DND-41 (cell line): ENCODE data around the gene AKAP1.

Experiments
- CTCF ChIP-seq: IDR thresholded peaks from 2 replicates; pipeline ENCODE4 v1.5.1; 2012; ENCODE audit warnings: borderline replicate concordance, low read length, moderate library complexity, mild to moderate bottlenecking; ENCODE audit not compliant: poor library complexity, severe bottlenecking; ENCODE audit errors: extremely low read depth
- EZH2 ChIP-seq: IDR thresholded peaks from 3 replicates; pipeline ENCODE4 v1.6.1; 2012; ENCODE audit warnings: borderline replicate concordance, low read depth, mild to moderate bottlenecking, moderate library complexity, low read length, inconsistent platforms; ENCODE audit not compliant: severe bottlenecking

GRCh38 chr17:57113656-57114055, 28.6 kb downstream of the AKAP1 start:
- no peak for TF ChIP-seq CTCF
- no peak for TF ChIP-seq EZH2
